CD4-positive, alpha-beta T cell treated with Interleukin-10 for 1 hour (primary cell): ENCODE data around the gene LRP1B.

Experiments
- DNase-seq: peaks from one replicate; pipeline ENCODE4 v3.0.0-alpha.2; 2020

LRP1B gene

DNA sequence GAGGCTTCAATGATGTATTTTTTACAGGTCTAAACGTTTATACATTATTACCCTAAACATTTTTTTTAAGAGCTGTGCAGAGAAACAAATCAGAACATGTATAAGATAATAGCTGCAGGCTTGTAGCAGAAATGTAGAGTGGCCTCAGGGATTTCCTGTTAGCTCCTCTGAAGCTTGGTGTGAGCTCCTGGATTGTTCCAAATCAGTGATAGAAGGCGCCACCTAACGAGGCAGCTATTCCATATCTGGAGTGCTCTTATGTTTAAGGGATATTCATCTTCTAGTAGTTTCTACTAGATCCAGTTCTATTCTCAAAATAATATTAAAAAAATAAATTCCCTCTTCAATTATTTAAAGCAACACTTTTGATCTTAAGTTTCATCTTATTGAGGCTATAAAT is 93.1 kb downstream of the LRP1B start:
- no peak for DNase-seq

DNA sequence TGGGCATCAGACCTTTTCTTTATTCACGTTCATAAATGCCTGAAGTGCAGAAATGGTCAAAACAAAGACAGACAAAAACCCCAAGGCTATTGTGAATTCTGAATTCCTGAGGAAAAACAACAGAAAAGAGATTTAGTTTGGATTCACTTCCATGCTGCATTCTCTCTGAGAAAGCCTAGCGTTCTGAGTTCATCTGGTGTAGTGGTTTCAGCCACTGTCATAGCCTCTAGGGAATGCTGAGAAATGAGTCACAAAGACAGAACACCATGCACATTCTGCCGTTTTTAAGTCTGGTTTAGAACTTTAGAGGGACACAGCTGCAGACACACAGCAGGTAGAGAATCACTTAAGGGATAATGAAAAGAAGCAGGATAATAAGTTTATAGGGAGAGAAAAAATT is 93.8 kb downstream of the LRP1B start:
- no peak for DNase-seq

DNA sequence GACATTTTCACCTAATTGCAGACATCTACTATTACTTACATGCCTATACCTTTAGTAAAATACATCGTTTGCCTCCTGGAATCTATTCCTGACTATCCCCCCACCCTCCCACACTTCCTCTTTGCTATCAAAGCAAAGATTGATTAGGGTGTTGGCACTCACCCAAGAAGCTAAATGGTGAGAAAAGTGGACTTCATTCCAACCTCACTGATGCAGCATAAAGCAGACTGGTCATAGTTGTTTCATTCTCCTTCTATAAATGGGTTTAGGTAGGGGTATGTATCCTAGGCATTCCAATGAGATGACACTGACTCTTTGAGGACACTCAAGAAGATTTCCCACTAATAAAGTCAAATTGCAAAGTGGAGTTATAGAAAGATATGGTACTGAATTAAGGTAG is 97.4 kb downstream of the LRP1B start:
- no peak for DNase-seq

DNA sequence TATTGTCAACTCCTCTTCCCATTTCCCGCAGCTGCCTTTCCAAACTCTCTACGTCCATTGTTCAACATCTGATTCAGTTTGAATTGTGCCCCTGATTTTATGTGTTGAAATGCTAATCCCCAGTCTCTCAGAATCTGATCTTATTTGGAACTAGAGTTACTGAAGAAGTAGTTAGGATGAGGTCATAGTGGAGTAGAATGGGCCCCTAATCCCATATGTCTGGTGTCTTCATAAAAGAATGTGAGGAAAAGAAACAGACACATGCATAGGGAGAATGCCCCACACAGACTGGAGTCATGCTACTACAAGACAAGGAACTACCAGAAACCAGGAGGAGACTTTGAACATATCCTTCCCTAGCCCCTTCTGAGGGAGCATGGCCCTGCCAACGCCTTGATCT is 99.2 kb downstream of the LRP1B start:
- DNase-seq, result no peak

DNA sequence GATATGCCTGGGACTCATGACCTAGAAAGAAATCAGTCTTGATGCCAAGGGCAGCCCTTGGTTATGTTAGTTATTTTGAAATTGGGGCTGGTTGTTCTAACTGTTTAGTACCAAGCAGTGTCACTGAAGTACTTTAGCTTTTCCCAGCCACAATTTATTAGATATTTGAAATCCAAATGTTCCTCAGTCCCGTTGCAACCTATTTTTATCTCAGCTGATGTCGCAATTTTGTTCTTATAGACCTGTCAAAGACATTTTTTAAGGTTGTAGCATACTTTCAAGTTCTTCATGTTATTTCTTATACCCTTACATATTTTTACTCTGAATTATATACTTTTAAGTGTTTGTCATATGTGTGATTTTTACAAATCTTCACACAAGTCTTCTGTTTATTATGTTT is 100.1 kb downstream of the LRP1B start:
- no peak for DNase-seq

DNA sequence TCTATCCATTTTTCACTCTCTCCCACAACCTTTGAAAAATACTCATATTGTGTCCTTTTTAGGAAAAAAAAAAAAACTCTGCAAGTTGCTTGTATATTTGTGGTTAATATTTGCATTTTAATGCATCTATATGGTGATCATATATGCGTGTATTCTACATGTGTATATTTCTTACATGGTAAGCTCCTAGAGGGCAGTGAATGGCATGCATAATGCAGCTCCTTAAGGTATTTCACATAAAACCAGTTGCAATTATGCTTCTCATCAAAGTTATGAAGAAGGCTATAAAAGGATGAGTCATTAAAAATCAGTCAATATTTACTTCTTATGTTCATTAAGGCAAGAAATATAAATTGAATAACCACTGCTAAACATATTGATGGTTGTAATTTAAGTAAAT is 100.8 kb downstream of the LRP1B start:
- DNase-seq, result no peak

DNA sequence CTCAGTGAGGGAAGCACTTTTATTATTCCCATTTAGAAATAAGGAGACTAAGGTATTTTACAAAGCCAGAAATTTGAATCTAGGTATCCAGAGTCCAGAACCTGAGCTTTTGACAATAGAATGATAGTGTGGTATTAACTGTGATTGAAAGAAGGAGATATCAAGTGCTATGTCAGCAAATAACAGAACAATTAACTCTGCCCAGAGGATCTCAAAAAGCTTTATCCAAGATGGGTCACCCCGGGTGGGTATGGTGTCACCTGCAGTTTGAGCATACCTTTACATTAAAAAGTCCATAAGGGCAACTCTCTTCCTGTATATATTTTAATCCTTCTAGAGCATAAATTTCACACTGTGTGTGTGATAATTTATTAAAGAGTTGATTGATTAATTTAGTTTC is 105.4 kb downstream of the LRP1B start:
- no peak for DNase-seq

DNA sequence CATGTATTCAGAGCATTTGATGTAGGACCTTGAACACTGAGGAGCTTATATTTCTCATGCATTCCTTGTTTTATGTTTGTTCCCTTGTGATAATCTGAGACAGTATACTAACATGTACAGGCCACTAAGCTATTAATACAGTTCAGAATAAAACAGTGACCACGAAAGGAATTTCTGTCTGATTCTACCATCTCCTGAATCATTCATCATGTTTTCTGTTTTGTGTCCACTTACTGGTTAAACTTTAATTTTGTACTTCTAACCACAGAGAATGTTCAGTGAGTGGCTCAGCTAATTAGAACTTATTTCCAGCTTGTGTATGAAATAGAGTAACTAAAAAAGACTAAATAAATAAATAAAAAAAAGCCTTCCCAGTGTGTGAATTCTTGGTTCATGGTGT is 110.4 kb downstream of the LRP1B start:
- DNase-seq, result no peak

DNA sequence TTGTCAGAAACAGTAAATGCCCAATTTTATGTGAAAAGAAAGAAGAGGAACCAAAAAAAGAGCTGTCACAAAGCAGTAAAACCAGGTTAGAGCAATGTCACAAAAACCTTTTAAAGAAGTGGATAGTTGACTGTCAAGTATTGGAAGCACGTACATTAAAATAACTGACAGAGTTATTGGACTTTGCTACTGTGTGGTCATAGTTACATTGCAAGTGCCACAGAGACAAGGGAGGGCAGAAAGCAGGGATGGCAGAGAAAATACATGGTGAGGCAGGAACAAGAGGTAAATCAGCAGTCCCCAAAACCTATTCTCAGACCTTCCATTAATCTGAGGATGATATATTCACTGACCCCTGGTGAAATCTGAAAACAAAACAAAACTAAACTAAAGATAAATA is 116.3 kb downstream of the LRP1B start:
- no peak for DNase-seq

DNA sequence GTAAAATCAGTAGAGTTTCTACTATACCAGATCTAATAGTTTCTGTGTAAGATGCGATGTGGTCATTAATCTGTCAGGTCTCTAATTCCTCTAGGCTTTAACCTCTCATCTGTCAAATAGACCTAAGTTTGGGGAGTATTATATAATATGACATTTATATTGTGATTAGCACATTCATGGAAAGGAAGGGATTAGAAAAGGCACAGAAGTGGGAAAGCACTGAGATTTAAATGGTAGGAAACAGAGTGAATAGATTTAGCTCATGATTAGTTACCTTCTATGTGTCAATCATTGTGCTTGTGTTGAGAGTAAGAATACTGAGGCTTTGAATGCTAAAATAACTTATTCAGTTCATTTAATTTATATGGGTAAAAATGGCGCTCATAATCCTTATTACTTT is 118.0 kb downstream of the LRP1B start:
- no peak for DNase-seq

DNA sequence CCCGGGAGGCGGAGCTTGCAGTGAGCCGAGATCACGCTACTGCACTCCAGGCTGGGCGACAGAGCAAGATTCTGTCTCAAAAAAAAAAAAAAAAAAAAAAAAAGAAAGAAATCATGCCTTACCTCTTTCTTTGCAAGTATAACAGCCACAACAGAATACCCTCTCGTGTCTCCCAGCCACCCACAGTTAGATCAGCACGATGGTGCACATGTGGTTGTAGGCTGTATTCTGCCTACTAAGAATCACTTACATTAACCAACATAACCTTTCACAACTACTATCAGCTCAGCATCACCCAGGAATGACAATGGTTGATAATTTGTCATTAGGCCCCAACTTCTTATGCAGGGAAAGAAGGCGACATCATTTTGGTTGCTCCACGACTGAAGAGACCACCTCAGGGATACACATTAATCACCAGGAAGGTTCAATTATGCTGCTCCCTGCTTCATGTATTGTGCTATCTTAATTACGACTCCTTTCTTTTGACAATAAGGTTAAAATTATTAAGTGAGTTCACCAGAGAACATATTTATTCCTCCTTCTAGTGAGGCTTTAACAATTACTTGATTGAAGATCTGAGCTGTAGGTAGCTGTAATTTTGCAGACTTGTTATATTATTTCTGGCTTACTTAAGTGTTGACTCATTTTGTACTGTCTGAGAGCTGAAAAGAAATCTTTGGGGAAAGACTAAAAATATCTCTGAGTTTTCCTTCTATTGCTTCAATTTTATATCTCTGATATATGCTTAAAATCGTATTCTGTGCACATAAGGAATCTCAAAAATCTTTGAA is 120.1 kb downstream of the LRP1B start:
- DNase-seq, result no peak

DNA sequence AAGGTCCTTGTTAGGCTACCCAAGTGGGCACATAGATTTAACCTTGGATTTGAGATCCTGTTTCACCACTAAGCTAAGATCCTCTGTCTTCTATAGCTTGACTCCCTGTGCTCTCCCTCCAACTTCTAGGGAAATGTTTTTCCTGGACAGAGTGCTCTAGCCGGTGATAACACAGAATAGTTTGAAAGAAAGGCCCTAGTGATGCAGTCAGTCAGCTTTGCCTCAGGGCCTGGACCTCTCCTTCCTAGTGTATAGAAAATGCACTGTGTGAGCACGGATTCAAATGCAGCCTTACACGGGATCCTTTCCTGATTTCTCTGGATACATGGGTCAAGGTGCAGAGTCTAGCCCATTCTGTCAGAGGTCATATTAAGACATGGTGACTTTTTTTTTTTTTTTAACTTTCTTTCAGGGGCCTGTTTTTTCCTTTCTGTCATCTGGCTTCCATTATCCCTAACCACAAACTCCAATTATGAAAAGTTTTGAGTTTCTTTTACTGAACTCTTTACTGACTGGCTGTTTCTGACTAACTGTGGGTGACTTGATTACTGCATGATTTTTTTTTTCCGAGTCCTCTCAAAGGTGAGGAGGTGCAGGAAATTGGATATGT is 122.6 kb downstream of the LRP1B start:
- DNase-seq, result no peak

DNA sequence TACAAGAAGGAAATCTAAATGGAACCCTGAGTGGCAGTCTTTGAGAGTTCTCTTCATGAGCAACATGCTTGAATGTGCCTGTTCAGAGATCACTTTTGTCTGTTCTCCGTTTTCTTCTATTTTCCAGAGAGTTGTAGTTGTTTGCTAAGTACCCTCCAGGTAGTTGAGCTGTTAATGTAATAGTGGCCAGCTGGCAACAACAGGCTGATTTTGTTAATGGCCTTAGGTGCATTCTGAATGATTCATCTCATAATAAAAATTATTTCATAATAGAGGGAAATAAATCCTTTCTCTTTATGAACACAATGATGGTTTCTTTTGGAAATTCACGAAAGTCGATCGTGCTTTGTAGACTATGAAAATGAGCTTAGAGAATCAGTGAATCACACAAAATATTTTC is 136.8 kb downstream of the LRP1B start:
- DNase-seq, result no peak

DNA sequence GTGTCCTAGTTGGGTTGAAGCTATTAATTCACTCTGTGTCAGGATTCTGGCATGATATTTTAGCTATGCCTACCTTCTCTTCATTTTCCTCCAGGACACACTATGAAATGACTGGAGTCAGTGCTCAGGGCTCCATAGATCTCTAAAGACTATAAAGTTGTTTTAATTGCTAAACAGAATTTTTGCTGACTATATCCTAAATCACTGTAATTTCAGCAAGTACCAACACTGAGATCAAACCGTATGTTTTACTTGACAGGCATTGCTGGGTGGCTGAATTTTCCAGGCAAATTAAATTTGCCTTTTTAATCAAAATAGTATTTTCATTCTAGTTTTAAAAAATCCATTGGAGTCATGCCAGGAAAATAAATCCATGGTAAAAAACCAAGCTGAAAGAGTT is 138.1 kb downstream of the LRP1B start:
- DNase-seq, result no peak

DNA sequence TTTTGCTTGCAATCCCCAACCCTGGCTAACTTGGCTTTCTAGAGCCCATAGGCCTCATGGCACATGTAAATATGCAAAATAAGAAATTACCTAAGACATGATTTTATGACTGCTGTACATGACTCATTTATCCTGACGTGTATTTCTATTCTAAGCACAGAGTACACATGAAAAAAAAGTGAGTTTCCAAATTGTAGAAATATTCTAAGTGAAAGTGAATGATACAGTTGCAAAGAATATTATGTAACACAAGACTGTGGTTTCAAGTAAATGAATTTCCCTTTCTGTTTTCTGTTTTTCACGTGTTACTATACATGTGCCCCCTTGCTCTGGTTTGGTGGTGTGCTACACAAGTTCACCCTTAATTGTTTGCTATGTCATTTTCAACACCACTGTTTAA is 162.4 kb downstream of the LRP1B start:
- DNase-seq, result no peak

DNA sequence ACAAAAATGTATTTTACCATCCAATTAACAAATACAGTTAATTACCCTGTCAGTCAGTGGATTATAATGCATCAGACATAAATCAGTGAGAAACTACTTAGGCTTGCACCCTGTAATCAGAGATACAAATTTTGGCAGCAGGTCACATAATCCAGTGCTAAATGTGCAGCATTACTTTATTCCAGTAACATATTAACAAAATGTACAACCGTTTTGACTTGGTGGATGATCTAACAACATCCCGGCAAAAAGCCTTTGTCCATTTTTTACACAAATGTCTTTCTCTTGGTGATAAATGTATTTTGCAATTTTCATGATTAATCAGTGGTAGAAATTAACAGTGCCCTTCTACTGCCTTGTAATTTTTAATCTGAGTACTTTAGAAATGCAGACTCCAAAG is 162.8 kb downstream of the LRP1B start:
- DNase-seq, result no peak

DNA sequence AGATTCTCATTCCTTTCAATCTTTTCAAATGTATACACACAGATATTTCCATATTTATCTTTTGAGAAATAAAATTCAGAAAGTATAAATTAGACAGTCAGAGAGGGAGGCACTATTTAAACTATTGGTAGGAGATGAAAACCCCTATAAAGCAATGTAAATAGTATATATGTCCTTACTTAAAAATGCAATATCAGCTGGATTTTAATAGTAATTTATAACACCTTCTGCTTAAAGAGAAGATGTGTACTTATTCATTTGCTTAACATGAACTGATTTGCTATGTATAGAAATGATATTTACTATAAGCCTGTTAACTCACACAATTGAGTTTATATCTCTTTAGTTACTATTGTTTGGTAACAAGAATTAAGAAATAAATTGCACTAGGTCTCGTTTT is 163.3 kb downstream of the LRP1B start:
- DNase-seq, result no peak

DNA sequence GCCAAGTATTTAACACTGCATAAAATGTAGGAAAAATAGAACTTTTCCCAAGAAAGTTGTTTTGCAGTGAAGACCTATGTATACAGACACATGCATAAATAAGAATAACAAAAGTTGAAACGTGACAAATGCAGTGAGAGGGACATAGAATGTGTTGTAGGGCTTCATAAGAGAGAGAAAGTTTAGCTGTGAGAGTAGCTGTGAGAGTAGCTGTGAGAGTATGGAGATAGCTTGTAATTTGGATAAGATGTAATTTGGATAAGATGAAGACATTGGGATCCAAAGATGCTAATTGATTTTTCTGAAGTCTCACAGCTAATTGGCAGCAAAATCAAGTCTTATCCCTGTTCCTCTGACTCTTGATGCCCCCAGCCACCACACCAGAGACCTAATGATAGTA is 170.9 kb downstream of the LRP1B start:
- DNase-seq, result no peak

DNA sequence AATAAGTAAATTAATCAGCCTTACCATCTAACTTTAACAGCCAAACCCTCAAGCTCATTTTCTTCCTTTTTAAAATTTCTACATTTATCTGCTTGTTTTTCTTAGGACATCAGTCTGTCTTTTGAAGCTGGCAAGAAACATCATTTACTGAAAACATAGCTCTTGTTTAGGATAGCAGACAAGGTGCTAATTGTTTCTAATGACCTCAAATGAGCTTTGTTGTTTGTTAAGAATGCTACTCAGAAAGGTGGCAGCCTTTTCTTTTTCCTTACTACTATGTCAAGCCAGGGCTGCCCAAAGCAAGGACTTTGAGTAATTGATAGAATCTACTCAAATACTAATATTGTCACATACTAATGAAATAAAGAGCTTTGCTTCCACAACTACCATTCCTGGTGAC is 171.8 kb downstream of the LRP1B start:
- no peak for DNase-seq

DNA sequence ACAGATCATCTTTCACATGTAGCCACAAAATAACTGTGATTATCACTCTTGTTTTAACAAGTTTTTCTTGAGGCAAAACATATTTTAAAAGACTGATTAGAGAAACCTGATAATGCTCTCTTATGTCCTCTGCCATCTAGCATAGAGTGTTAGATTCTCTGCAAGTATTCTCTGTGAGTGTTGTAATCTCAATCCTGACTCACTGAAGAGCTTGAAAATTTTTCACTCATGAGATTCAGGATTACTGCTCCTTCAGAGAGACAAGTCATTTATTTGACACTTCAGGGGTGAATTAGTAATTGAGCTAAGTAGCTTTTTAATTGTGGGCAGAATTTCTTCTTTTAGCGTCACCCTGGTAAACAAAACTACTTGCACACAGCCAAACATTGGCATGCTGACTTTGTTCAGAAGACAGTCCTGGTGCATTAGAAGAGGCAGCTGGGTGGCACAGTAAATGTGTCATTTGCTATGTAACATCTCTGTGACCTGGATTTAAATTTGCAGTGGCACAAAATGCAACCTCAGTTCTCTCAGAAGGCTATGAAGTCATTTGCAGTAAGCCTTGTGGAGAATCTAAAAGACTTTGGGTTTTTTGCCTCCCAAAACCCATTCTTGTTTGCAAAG is 172.9 kb downstream of the LRP1B start:
- no peak for DNase-seq

DNA sequence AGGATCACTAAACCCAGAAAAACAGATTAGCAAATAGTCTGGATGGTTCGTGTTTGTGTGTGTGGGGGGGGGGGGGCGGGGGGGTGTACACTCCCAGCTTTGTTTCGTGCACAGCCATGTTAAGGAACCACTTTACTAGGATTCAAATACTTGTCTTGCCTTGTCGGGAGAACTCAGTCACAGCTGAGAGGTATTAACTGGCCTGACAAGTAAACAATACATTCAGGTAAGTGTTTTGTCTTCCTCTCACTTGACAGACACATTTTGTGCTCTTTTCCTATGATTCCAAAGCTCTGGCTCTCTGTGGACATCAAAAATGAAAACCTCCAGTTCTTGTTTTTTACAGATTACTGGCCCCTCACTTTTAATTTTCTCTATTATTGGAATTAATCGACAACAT is 173.5 kb downstream of the LRP1B start:
- DNase-seq, result no peak

DNA sequence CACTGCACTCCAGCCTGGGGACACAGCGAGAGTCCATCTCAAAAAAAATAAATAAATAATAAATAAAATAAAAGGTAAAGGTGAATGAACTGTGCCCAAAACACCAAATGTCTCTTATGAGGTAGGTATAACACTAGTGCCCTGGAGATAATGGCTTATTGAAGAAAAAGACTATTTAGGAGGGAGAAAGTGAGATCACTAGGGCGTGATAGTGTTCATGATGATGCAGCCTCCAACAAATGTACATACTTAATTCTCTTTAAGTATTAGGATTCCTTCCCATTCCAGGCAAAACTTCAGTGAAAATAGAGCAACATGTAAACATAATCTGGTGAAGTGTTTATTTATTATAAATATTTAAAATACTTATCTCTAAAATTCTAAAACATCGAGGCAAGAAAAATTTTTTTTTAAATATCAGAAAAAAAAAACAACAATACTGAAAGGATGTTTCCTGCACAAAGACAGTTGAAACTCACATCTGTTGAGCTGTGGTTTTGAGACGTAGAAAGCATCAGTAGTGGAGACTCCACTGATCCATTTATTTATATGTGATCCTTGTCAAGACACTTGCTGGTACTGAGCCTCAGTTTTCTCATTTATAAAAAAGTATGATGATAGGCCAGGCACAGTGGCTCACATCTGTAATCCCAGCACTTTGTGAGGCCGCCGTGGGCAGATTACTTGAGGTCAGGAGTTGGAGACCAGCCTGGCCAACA is 183.3 kb downstream of the LRP1B start:
- no peak for DNase-seq

DNA sequence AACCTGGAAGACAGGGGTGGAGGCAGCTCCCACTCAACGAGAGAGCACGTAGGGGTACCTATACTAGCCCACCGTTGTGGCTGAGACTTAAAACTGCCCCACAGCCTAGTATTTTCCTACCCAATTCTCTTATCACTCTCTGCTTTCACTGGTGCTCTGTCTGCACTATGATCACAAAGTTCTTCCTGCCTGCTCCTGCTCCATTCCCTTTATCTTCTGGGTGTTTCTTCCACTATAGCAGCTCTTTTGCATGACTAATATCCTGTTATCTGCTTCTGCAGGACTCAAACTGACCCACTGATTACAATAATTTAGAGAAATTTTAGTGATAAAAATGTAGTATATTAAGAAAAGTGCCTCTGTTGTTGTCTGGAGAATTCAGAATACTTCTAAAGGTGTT is 184.8 kb downstream of the LRP1B start:
- DNase-seq, result no peak

DNA sequence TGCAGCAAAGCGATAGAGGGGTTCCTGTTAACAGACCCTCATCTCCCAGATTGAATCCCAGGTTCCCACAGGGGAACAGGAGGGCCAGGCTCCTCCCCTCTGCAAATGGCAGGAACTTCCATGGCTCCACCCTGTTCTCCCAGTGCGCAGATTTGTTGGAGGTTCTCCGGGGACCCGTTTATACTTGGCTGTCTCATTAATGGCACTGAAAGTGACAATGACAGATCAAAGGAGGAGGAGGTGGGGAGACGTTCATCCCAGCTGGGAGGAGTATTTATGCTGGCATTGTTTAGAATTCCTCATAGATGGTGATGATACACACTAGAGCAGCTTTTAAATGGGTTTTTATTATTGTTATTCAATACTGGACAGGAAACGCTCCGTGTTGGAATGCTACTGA is 186.9 kb downstream of the LRP1B start:
- no peak for DNase-seq
